ENCODE measurements around the gene SCN3B. TPM values are rescaled to one million over a fixed set of nuclear protein-coding genes. Genes with fewer than 3 reads are reported as not detected.

Gene SCN3B
- total and polyA plus RNA-seq, 2 donors (not counting 1 experiment from before 2014, with no cell fraction given) = under 0.01 to 0.03 TPM

DNA sequence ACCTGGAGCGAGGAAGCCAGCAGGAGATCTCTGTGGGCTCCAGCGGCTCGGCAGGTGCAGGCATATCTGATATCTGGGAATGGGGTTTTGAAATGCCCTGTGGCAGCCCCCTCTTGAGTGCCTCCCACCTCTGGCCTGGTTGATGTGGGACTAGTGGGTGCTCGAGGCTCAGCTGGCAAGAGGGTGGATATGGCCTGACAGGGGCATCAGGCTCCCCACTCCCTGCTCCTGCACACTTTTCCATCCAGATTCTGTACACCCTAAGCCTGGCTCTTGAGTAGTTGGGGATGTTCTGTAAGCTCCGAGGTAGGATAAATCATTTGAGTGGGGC is 75.0 kb downstream of the SCN3B start:
- no peak overlapping the region for H3K4me3 ChIP-seq (replicated peaks in 1 of 4; ENCODE audit: control extremely low read depth in 1 of 4, insufficient read depth in 1 of 4, low read depth in 3 of 4, low read length in 4 of 4)
- no peaks in the 10 kb centered on the region for H3K4me1 ChIP-seq (ENCODE audit: control insufficient read depth, extremely low read depth, insufficient read depth, low read length)
- DNase-seq (ENCODE audit: low read depth in 2 of 2) = no peak
- H3K27me3 ChIP-seq (ENCODE audit: control insufficient read depth, insufficient read depth, low read length) = peaks cover 3% of the 10 kb centered on the region
- no peak overlapping the region for H2AFZ ChIP-seq (ENCODE audit: low read length)
- H3K27ac ChIP-seq (ENCODE audit: insufficient read depth, low read length) = no peak overlapping the region
- H3K79me2 ChIP-seq (ENCODE audit: control insufficient read depth, insufficient read depth, low read length) = no peaks in the 10 kb centered on the region
- H3K9ac ChIP-seq (ENCODE audit: insufficient read depth, low read length) = no peak overlapping the region
- H4K20me1 ChIP-seq (ENCODE audit: control insufficient read depth, extremely low read depth, insufficient read depth, low read length) = no peaks in the 10 kb centered on the region
- H3K9me3 ChIP-seq (ENCODE audit: control insufficient read depth, insufficient read depth, low read depth, low read length) = no peaks in the 10 kb centered on the region
- TF ChIP-seq, protein P1, sequence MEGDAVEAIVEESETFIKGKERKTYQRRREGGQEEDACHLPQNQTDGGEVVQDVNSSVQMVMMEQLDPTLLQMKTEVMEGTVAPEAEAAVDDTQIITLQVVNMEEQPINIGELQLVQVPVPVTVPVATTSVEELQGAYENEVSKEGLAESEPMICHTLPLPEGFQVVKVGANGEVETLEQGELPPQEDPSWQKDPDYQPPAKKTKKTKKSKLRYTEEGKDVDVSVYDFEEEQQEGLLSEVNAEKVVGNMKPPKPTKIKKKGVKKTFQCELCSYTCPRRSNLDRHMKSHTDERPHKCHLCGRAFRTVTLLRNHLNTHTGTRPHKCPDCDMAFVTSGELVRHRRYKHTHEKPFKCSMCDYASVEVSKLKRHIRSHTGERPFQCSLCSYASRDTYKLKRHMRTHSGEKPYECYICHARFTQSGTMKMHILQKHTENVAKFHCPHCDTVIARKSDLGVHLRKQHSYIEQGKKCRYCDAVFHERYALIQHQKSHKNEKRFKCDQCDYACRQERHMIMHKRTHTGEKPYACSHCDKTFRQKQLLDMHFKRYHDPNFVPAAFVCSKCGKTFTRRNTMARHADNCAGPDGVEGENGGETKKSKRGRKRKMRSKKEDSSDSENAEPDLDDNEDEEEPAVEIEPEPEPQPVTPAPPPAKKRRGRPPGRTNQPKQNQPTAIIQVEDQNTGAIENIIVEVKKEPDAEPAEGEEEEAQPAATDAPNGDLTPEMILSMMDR (conservative IDR thresholded peaks at IDR 0.05 in 1 of 2, IDR thresholded peaks at IDR 0.05 in 1 of 2; ENCODE audit: low read depth in 1 of 2, low read length in 2 of 2) = no peak
- no peak for TF ChIP-seq EZH2 (IDR thresholded peaks at IDR 0.05; ENCODE audit: low read length, missing control alignments)
- H3K36me3 ChIP-seq (ENCODE audit: control insufficient read depth, insufficient read depth, low read length) = no peaks in the 10 kb centered on the region
- no peak overlapping the region for H3K4me2 ChIP-seq (ENCODE audit: extremely low read depth, insufficient read depth, low read length)

Other genes with a start within 250 kb of the SCN3B start
- 0.26 and 0.83 TPM in 2 replicates for gene GRAMD1B, start 224.4 kb downstream of the SCN3B start, total RNA-seq
- 0.49 and 1.5 TPM in 2 replicates for gene GRAMD1B, start 224.4 kb downstream of the SCN3B start, polyA plus RNA-seq
- gene ZNF202, start 87.0 kb upstream of the SCN3B start, total RNA-seq = 8.2 and 9.7 TPM in 2 replicates
- gene ZNF202, start 87.0 kb upstream of the SCN3B start, polyA plus RNA-seq = 4.5 and 5.2 TPM in 2 replicates
- gene OR6X1, start 99.9 kb upstream of the SCN3B start, total RNA-seq = not detected in 2 replicates
- not detected in 2 replicates for gene OR6X1, start 99.9 kb upstream of the SCN3B start, polyA plus RNA-seq
- gene OR6M1, start 151.7 kb upstream of the SCN3B start, total RNA-seq = not detected in 2 replicates
- not detected in 2 replicates for gene OR6M1, start 151.7 kb upstream of the SCN3B start, polyA plus RNA-seq
- not detected in 2 replicates for gene TMEM225, start 231.0 kb upstream of the SCN3B start, total RNA-seq
- gene TMEM225, start 231.0 kb upstream of the SCN3B start, polyA plus RNA-seq = not detected in 2 replicates
- not detected in 2 replicates for gene OR8D4, start 247.5 kb upstream of the SCN3B start, total RNA-seq
- not detected in 2 replicates for gene OR8D4, start 247.5 kb upstream of the SCN3B start, polyA plus RNA-seq